Fibroblast of lung (primary cell): ENCODE measurements around the gene FLNC. TPM values are rescaled to one million over a fixed set of nuclear protein-coding genes. Genes with fewer than 3 reads are reported as not detected.

ENCODE experiments used
- DNase-seq, 2 donors: peaks; one replicate each; pipeline versions ENCODE4 v3.0.0 to v3.0.0-alpha.2; 2010; ENCODE audit warnings: low read depth in 2 of 2
- H2AFZ ChIP-seq: 2 replicates; pipeline ENCODE4 v1.5.1; 2012; ENCODE audit warnings: low read length, control low read depth, inconsistent platforms
- H3K27ac ChIP-seq: 2 replicates; pipeline ENCODE4 v1.5.1; 2011; ENCODE audit warnings: low read length, control low read depth; ENCODE audit not compliant: insufficient read depth
- H3K27me3 ChIP-seq: 2 replicates; pipeline ENCODE4 v1.5.1; 2011; ENCODE audit warnings: mild to moderate bottlenecking, low read length; ENCODE audit not compliant: control insufficient read depth, insufficient read depth
- H3K36me3 ChIP-seq: 2 replicates; pipeline ENCODE4 v1.5.1; 2011; ENCODE audit warnings: low read length; ENCODE audit not compliant: control insufficient read depth, insufficient read depth
- H3K4me1 ChIP-seq: 2 replicates; pipeline ENCODE4 v1.5.1; 2011; ENCODE audit warnings: low read length; ENCODE audit not compliant: control insufficient read depth, insufficient read depth; ENCODE audit errors: extremely low read depth
- H3K4me2 ChIP-seq: 2 replicates; pipeline ENCODE4 v1.5.1; 2011; ENCODE audit warnings: low read length, control low read depth; ENCODE audit not compliant: insufficient read depth; ENCODE audit errors: extremely low read depth
- H3K4me3 ChIP-seq, 4 experiments: fragments of 200-600 bp in 1 of 4; sonication (generic) in 1 of 4; replicated peaks in 1 of 4; 2 replicates each; pipeline ENCODE4 v1.5.1; 2011 to 2016; ENCODE audit warnings: low read length in 4 of 4, low read depth in 3 of 4, mild to moderate bottlenecking in 3 of 4, control low read depth in 2 of 4, inconsistent platforms in 1 of 4, mixed read lengths in 1 of 4; ENCODE audit not compliant: insufficient read depth in 1 of 4; ENCODE audit errors: control extremely low read depth in 1 of 4
- H3K79me2 ChIP-seq: 2 replicates; pipeline ENCODE4 v1.5.1; 2012; ENCODE audit warnings: mild to moderate bottlenecking, low read length, inconsistent platforms; ENCODE audit not compliant: control insufficient read depth, insufficient read depth
- H3K9ac ChIP-seq: 2 replicates; pipeline ENCODE4 v1.5.1; 2011; ENCODE audit warnings: mild to moderate bottlenecking, low read length, control low read depth; ENCODE audit not compliant: insufficient read depth
- H3K9me3 ChIP-seq: 2 replicates; pipeline ENCODE4 v1.5.1; 2012; ENCODE audit warnings: low read depth, low read length; ENCODE audit not compliant: control insufficient read depth, insufficient read depth
- H4K20me1 ChIP-seq: 2 replicates; pipeline ENCODE4 v1.5.1; 2011; ENCODE audit warnings: low read length; ENCODE audit not compliant: control insufficient read depth, insufficient read depth; ENCODE audit errors: extremely low read depth
- EZH2 ChIP-seq: IDR thresholded peaks from 2 replicates; pipeline ENCODE4 v1.5.1; 2012; ENCODE audit warnings: low read length, control low read depth, mild to moderate bottlenecking; ENCODE audit errors: missing control alignments
- polyA plus RNA-seq, 2 donors: library from polyadenylated mRNA; depleted of rRNA in 1 of 2; stranded (reverse) in 1 of 2; unstranded in 1 of 2; fragments of >200 nt; gene quantifications; 2 replicates each; pipeline ENCODE4 v1.2.1, GENCODE V29; 2011 to 2012; ENCODE audit warnings: missing spikeins in 1 of 2
- total RNA-seq: library from RNA; depleted of rRNA; stranded (reverse); fragments of >200 nt; gene quantifications from 2 replicates; pipeline ENCODE4 v1.2.1, GENCODE V29; 2014
- TF ChIP-seq, protein P1 (sequence below), 2 donors: IDR thresholded peaks in 1 of 2; conservative IDR thresholded peaks in 1 of 2; 1 replicate in 1 of 2; 2 replicates in 1 of 2; pipeline ENCODE4 v1.5.1; 2011 to 2012; ENCODE audit warnings: low read length in 2 of 2, control low read depth in 1 of 2, inconsistent platforms in 1 of 2, low read depth in 1 of 2, mild to moderate bottlenecking in 1 of 2

Gene FLNC
- total and polyA plus RNA-seq, 2 donors (not counting 1 experiment from before 2014, with no cell fraction given), result 29.3 to 191 TPM

DNA sequence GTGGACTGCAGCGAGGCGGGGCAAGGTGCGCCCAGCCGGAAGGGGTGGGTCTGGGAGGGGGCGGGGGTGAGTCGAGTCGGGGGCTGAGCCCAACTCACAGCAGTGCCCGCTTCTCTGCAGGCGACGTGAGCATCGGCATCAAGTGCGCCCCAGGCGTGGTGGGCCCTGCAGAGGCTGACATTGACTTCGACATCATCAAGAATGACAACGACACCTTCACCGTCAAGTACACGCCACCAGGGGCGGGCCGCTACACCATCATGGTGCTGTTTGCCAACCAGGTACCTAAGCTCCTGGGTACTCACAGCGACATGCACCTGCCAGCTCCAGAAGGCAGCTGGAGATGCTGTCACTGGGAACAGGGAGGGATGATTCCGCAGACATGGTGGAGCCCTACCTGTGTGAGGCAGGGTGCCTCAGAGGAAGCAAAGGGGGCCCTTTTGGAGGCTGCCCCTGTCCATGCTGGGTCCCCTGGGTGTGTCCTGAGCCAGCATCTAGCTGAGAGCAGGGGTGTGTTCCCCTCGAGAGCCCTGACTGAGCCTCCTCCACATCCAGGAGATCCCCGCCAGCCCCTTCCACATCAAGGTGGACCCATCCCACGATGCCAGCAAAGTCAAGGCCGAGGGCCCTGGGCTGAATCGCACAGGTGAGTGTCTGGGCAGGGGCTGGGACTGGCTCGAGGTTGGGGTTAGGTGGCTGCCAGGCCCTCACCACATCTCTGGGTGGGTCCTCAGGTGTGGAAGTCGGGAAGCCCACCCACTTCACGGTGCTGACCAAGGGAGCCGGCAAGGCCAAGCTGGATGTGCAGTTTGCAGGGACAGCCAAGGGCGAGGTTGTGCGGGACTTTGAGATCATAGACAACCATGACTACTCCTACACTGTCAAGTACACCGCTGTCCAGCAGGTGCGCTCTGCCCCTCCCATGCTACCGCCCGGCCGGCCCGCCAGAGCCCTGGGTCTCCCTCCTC lies 12.8 kb downstream of the FLNC start:
- no peaks in the 10 kb centered on the region for H3K9me3 ChIP-seq
- peaks cover 78% of the 10 kb centered on the region for H3K36me3 ChIP-seq
- H3K27me3 ChIP-seq, result no peaks in the 10 kb centered on the region
- no peak for DNase-seq
- H2AFZ ChIP-seq, result no peak overlapping the region
- no peaks in the 10 kb centered on the region for H4K20me1 ChIP-seq
- H3K27ac ChIP-seq, result no peak overlapping the region
- H3K9ac ChIP-seq, result no peak overlapping the region
- H3K4me1 ChIP-seq, result no peaks in the 10 kb centered on the region
- no peak for TF ChIP-seq EZH2
- TF ChIP-seq, protein P1, sequence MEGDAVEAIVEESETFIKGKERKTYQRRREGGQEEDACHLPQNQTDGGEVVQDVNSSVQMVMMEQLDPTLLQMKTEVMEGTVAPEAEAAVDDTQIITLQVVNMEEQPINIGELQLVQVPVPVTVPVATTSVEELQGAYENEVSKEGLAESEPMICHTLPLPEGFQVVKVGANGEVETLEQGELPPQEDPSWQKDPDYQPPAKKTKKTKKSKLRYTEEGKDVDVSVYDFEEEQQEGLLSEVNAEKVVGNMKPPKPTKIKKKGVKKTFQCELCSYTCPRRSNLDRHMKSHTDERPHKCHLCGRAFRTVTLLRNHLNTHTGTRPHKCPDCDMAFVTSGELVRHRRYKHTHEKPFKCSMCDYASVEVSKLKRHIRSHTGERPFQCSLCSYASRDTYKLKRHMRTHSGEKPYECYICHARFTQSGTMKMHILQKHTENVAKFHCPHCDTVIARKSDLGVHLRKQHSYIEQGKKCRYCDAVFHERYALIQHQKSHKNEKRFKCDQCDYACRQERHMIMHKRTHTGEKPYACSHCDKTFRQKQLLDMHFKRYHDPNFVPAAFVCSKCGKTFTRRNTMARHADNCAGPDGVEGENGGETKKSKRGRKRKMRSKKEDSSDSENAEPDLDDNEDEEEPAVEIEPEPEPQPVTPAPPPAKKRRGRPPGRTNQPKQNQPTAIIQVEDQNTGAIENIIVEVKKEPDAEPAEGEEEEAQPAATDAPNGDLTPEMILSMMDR (conservative IDR thresholded peaks at IDR 0.05 in 1 of 2, IDR thresholded peaks at IDR 0.05 in 1 of 2; ENCODE audit: low read depth in 1 of 2, low read length in 2 of 2), result no peak
- H3K4me2 ChIP-seq, result no peak overlapping the region
- no peak overlapping the region for H3K4me3 ChIP-seq
- H3K79me2 ChIP-seq, result peaks cover 5% of the 10 kb centered on the region

GRCh38 chr7:128843938-128844621 lies 13.9 kb downstream of the FLNC start:
- DNase-seq, result no peak
- no peaks in the 10 kb centered on the region for H4K20me1 ChIP-seq

More at GRCh38 chr7:128843938-128844621, 13.9 kb downstream of the FLNC start:
- Histone ChIP-seq H2AFZ (no peak overlapping the region), H3K79me2 (peaks cover 3% of the 10 kb centered on the region), H3K4me1 (no peaks in the 10 kb centered on the region), H3K36me3 (peaks cover 72% of the 10 kb centered on the region), H3K9me3 (no peaks in the 10 kb centered on the region), H3K4me3 (no peak overlapping the region), H3K27ac (no peak overlapping the region), H3K27me3 (no peaks in the 10 kb centered on the region), H3K4me2 (no peak overlapping the region), H3K9ac (no peak overlapping the region)
- TF ChIP-seq, protein P1 (conservative IDR thresholded peaks at IDR 0.05 in 1 of 2, IDR thresholded peaks at IDR 0.05 in 1 of 2; ENCODE audit: low read depth in 1 of 2, low read length in 2 of 2), result no peak
- TF ChIP-seq EZH2, result no peak
